GM21360 (cell line): ENCODE measurements around the gene USP12.

Experiments used
- ATAC-seq: cut with Tn5 transposase; IDR thresholded peaks from one replicate; pipeline ENCODE4 v1.9.1; 2021; ENCODE audit warnings: mild to moderate bottlenecking, moderate library complexity; ENCODE audit not compliant: unreplicated experiment

The USP12 gene

GRCh38 chr13:27039171-27039701 lies 132.4 kb downstream of the USP12 start:
- no peak for ATAC-seq

GRCh38 chr13:27038323-27038722 lies 133.3 kb downstream of the USP12 start:
- ATAC-seq, result no peak

- no peak for ATAC-seq
Measured at GRCh38 chr13:27037571-27037970, 134.0 kb downstream of the USP12 start.

- no peak for ATAC-seq
Measured at GRCh38 chr13:27037171-27037570, 134.4 kb downstream of the USP12 start.

- ATAC-seq, result no peak
Measured at GRCh38 chr13:27036236-27036981, 135.2 kb downstream of the USP12 start.

GRCh38 chr13:27035892-27036235 lies 135.7 kb downstream of the USP12 start:
- no peak for ATAC-seq

- no peak for ATAC-seq
Measured at GRCh38 chr13:27034678-27035111, 136.9 kb downstream of the USP12 start.

GRCh38 chr13:27028683-27029480 lies 142.7 kb downstream of the USP12 start:
- no peak for ATAC-seq

- no peak for ATAC-seq
Measured at GRCh38 chr13:27027086-27027667, 144.4 kb downstream of the USP12 start.

GRCh38 chr13:27026396-27026795 lies 145.2 kb downstream of the USP12 start:
- ATAC-seq, result no peak

- ATAC-seq, result no peak
Measured at GRCh38 chr13:27024776-27025492, 146.7 kb downstream of the USP12 start.

GRCh38 chr13:27024074-27024461 lies 147.5 kb downstream of the USP12 start:
- no peak for ATAC-seq

- ATAC-seq, result no peak
Measured at GRCh38 chr13:27023385-27024073, 148.1 kb downstream of the USP12 start.

- ATAC-seq, result no peak
Measured at GRCh38 chr13:27022571-27023311, 148.9 kb downstream of the USP12 start.

- no peak for ATAC-seq
Measured at GRCh38 chr13:27020415-27020814, 151.2 kb downstream of the USP12 start.

GRCh38 chr13:27018882-27019281 lies 152.7 kb downstream of the USP12 start:
- no peak for ATAC-seq

GRCh38 chr13:27018344-27018861 lies 153.2 kb downstream of the USP12 start:
- ATAC-seq, result no peak

GRCh38 chr13:27016875-27017274 lies 154.7 kb downstream of the USP12 start:
- ATAC-seq, result no peak
